H1 (cell line): ENCODE data around the gene GDPGP1. TPM values are rescaled to one million over a fixed set of nuclear protein-coding genes. Genes with fewer than 3 reads are reported as not detected.

Source experiments
- BCL11A ChIP-seq, 2 experiments: IDR thresholded peaks; one replicate each; pipeline ENCODE4 v1.6.1; 2011; ENCODE audit warnings: low read depth in 2 of 2, low read length in 2 of 2, mild to moderate bottlenecking in 2 of 2
- CBX5 ChIP-seq: fragments of 300-800, 300-1000 bp; sonication (generic); IDR thresholded peaks from 2 replicates; pipeline ENCODE4 v1.7.1; 2016; ENCODE audit warnings: antibody characterized with exemption, low read length, low read depth
- CHD1 ChIP-seq: IDR thresholded peaks from 2 replicates; pipeline ENCODE4 v1.6.1; 2012; ENCODE audit warnings: low read depth, low read length, improper control_type of control experiment
- CTBP2 ChIP-seq: IDR thresholded peaks from 2 replicates; pipeline ENCODE4 v1.7.0; 2011; ENCODE audit warnings: borderline replicate concordance, mild to moderate bottlenecking, moderate library complexity, mixed read lengths, low read length; ENCODE audit not compliant: insufficient read depth, insufficient read length
- MAX ChIP-seq: IDR thresholded peaks from 2 replicates; pipeline ENCODE4 v1.6.1; 2012; ENCODE audit warnings: inconsistent platforms
- NRF1 ChIP-seq: IDR thresholded peaks from 2 replicates; pipeline ENCODE4 v1.6.1; 2011; ENCODE audit warnings: mild to moderate bottlenecking, low read depth, low read length, improper control_type of control experiment
- SIN3A ChIP-seq, 2 experiments: IDR thresholded peaks in 1 of 2; conservative IDR thresholded peaks in 1 of 2; 2 replicates each; pipeline ENCODE4 v1.6.1; 2011 to 2012; ENCODE audit warnings: low read length in 2 of 2, improper control_type of control experiment in 1 of 2, low read depth in 1 of 2, mild to moderate bottlenecking in 1 of 2
- TAF1 ChIP-seq: IDR thresholded peaks from 2 replicates; pipeline ENCODE4 v1.6.1; 2011; ENCODE audit warnings: mild to moderate bottlenecking, low read depth, low read length
- TBP ChIP-seq: IDR thresholded peaks from 2 replicates; pipeline ENCODE4 v1.6.1; 2011; ENCODE audit warnings: low read depth, low read length, improper control_type of control experiment
- polyA plus RNA-seq, 7 experiments: library from polyadenylated mRNA; depleted of rRNA in 3 of 7; stranded (reverse) in 5 of 7; unstranded in 2 of 7; fragments of >200 nt in 5 of 7; fragments of 200-250 nt in 2 of 7; gene quantifications; 1 replicate in 5 of 7; 2 replicates in 1 of 7; 4 replicates in 1 of 7; pipeline versions ENCODE4 v1.2.1 to v1.2.3, GENCODE V29; 2011 to 2013; ENCODE audit warnings: missing spikeins in 2 of 7, mixed read lengths in 2 of 7
- total RNA-seq: library from RNA; stranded (reverse); fragmentation: NEBNext Ultra II Directional; extraction: Animal tissue kit (Norgen Biotek cat#: 25700); gene quantifications from 2 replicates; pipeline ENCODE4 v1.2.1, GENCODE V29; 2021
- TF ChIP-seq, protein P1 (sequence below): fragments of 300-600 bp; sonication (generic); IDR thresholded peaks from 2 replicates; pipeline ENCODE4 v1.7.1; 2012; ENCODE audit warnings: low read length, moderate library complexity, mild to moderate bottlenecking, inconsistent platforms; ENCODE audit not compliant: insufficient replicate concordance
- TF ChIP-seq, protein P2 (sequence below): IDR thresholded peaks from 2 replicates; pipeline ENCODE4 v1.6.1; 2011; ENCODE audit warnings: low read depth, mild to moderate bottlenecking, low read length; ENCODE audit not compliant: insufficient read depth

The GDPGP1 gene
- total and polyA plus RNA-seq, 2 of the 8 experiments (the other 6 are each of a cell fraction or from before 2014, with no cell fraction given), result 1.8 to 5.6 TPM

- TF ChIP-seq, protein P1, sequence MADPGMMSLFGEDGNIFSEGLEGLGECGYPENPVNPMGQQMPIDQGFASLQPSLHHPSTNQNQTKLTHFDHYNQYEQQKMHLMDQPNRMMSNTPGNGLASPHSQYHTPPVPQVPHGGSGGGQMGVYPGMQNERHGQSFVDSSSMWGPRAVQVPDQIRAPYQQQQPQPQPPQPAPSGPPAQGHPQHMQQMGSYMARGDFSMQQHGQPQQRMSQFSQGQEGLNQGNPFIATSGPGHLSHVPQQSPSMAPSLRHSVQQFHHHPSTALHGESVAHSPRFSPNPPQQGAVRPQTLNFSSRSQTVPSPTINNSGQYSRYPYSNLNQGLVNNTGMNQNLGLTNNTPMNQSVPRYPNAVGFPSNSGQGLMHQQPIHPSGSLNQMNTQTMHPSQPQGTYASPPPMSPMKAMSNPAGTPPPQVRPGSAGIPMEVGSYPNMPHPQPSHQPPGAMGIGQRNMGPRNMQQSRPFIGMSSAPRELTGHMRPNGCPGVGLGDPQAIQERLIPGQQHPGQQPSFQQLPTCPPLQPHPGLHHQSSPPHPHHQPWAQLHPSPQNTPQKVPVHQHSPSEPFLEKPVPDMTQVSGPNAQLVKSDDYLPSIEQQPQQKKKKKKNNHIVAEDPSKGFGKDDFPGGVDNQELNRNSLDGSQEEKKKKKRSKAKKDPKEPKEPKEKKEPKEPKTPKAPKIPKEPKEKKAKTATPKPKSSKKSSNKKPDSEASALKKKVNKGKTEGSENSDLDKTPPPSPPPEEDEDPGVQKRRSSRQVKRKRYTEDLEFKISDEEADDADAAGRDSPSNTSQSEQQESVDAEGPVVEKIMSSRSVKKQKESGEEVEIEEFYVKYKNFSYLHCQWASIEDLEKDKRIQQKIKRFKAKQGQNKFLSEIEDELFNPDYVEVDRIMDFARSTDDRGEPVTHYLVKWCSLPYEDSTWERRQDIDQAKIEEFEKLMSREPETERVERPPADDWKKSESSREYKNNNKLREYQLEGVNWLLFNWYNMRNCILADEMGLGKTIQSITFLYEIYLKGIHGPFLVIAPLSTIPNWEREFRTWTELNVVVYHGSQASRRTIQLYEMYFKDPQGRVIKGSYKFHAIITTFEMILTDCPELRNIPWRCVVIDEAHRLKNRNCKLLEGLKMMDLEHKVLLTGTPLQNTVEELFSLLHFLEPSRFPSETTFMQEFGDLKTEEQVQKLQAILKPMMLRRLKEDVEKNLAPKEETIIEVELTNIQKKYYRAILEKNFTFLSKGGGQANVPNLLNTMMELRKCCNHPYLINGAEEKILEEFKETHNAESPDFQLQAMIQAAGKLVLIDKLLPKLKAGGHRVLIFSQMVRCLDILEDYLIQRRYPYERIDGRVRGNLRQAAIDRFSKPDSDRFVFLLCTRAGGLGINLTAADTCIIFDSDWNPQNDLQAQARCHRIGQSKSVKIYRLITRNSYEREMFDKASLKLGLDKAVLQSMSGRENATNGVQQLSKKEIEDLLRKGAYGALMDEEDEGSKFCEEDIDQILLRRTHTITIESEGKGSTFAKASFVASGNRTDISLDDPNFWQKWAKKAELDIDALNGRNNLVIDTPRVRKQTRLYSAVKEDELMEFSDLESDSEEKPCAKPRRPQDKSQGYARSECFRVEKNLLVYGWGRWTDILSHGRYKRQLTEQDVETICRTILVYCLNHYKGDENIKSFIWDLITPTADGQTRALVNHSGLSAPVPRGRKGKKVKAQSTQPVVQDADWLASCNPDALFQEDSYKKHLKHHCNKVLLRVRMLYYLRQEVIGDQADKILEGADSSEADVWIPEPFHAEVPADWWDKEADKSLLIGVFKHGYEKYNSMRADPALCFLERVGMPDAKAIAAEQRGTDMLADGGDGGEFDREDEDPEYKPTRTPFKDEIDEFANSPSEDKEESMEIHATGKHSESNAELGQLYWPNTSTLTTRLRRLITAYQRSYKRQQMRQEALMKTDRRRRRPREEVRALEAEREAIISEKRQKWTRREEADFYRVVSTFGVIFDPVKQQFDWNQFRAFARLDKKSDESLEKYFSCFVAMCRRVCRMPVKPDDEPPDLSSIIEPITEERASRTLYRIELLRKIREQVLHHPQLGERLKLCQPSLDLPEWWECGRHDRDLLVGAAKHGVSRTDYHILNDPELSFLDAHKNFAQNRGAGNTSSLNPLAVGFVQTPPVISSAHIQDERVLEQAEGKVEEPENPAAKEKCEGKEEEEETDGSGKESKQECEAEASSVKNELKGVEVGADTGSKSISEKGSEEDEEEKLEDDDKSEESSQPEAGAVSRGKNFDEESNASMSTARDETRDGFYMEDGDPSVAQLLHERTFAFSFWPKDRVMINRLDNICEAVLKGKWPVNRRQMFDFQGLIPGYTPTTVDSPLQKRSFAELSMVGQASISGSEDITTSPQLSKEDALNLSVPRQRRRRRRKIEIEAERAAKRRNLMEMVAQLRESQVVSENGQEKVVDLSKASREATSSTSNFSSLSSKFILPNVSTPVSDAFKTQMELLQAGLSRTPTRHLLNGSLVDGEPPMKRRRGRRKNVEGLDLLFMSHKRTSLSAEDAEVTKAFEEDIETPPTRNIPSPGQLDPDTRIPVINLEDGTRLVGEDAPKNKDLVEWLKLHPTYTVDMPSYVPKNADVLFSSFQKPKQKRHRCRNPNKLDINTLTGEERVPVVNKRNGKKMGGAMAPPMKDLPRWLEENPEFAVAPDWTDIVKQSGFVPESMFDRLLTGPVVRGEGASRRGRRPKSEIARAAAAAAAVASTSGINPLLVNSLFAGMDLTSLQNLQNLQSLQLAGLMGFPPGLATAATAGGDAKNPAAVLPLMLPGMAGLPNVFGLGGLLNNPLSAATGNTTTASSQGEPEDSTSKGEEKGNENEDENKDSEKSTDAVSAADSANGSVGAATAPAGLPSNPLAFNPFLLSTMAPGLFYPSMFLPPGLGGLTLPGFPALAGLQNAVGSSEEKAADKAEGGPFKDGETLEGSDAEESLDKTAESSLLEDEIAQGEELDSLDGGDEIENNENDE, result no peak
- TF ChIP-seq MAX (no peak), TAF1 (no peak), TBP (no peak), SIN3A (conservative IDR thresholded peaks at IDR 0.05 in 1 of 2, IDR thresholded peaks at IDR 0.05 in 1 of 2; ENCODE audit: low read depth in 1 of 2, low read length in 2 of 2) (no peak), CHD1 (no peak), CTBP2 (no peak), BCL11A (IDR thresholded peaks at IDR 0.05; ENCODE audit: low read depth in 2 of 2, low read length in 2 of 2) (no peak), CBX5 (no peak), NRF1 (no peak)
- TF ChIP-seq, protein P2, sequence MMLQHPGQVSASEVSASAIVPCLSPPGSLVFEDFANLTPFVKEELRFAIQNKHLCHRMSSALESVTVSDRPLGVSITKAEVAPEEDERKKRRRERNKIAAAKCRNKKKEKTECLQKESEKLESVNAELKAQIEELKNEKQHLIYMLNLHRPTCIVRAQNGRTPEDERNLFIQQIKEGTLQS, result no peak
These were observed 30.7 kb downstream of the GDPGP1 start (continued) for GRCh38 chr15:90264671-90265070.
